Pulmonary artery endothelial cell (primary cell): ENCODE data around the gene TRIM37. TPM values are rescaled to one million over a fixed set of nuclear protein-coding genes. Genes with fewer than 3 reads are reported as not detected.

Experiments used
- DNase-seq: peaks from one replicate; pipeline ENCODE4 v3.0.0-alpha.2; 2011; ENCODE audit warnings: low read depth, low spot score
- total RNA-seq: library from RNA; depleted of rRNA; stranded (reverse); fragments of >200 nt; gene quantifications from 2 replicates; pipeline ENCODE4 v1.2.3, GENCODE V29; 2014

Gene TRIM37
- total RNA-seq, 1 donor from 2014 or later = 58.8 TPM

- no peak for DNase-seq
Observed at GRCh38 chr17:59037960-59038359, 68.7 kb downstream of the TRIM37 start.

DNA sequence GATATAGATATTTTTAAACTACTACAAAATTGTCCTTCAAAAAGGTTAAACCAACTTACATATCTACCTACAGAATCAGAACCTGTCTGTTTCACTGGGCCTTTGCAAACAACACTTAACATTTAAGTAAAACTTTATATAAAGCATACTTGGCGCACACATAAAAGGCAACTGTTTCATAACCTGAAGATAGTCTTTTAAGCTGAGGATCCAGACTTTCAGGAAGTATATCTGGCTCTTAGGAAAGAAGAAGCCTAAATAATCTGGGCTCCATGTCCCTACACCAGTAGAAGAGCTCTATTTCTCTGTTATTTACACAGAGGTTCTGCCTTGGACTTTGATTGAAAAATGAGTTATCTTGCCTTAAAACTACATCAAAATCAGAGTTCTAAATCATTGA, 75.9 kb downstream of the TRIM37 start:
- DNase-seq = no peak

GRCh38 chr17:59028328-59028727, 78.4 kb downstream of the TRIM37 start:
- DNase-seq = no peak

- no peak for DNase-seq
Observed at GRCh38 chr17:59027750-59028149, 78.9 kb downstream of the TRIM37 start.

- no peak for DNase-seq
Observed at GRCh38 chr17:59026176-59026939, 80.3 kb downstream of the TRIM37 start.

- DNase-seq = no peak
Observed at GRCh38 chr17:59024916-59025315, 81.8 kb downstream of the TRIM37 start.

- DNase-seq = no peak
Observed at GRCh38 chr17:59018019-59018418, 88.7 kb downstream of the TRIM37 start.

DNA sequence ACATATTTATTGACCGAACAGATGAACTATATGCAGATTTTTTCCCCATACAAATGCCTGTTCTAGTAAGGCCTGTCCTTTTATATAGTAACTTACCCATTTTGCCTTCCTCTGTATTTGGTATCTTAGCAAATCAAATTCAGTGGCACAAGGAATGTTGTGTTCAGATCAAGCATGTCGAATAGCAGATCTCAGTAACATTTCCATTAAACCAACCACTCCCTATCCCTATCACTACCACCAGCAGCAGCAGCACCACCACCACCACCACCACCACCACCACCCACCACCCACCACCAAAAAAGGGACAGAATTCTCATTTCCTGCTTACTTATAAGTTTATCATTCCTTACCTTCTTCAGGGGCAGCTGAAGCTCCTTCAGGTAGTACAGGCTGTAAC, 94.7 kb downstream of the TRIM37 start:
- no peak for DNase-seq

- no peak for DNase-seq
Observed at GRCh38 chr17:59010026-59010425, 96.7 kb downstream of the TRIM37 start.

- DNase-seq = no peak
Observed at GRCh38 chr17:59008737-59009136, 97.9 kb downstream of the TRIM37 start.

- DNase-seq = no peak
Observed at GRCh38 chr17:59007995-59008394, 98.7 kb downstream of the TRIM37 start.

DNA sequence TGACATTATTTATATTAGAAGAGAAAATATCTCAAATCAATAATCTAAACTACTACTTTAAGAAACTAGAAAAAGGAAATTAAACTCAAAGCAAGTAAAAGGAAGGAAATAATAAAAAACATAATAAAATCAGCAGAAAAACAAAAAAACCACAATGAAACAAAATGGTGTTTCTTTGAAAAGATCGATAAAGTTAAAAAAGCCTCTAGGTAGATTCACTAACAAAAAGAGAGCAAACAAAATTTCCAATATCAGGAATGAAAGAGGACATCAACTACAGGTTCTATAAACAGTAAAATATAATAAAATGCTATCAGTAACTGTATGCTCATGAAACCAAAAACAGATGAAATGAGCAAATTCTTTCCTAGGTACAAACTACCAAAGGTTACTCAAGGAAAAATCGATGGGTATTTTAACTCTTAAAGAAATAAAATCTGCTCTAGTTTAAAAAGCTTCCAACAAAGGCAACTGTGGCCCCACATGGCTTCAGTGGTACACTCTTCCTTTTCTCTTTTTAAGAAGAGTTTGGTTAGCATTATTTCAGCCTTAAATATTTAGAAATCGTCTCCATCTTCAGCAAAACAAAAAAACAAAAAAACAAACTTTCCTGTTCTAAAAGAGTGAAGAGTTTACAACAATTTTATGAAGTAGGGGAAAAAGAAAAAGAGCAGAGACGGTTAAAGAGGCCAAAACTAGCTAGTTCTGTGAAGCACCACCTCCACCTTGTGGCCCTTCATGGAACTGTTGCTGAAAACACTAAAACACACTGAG, 102.2 kb downstream of the TRIM37 start:
- peak; percentile 13 for DNase-seq

- no peak for DNase-seq
Observed at GRCh38 chr17:59003860-59004259, 102.8 kb downstream of the TRIM37 start.

DNA sequence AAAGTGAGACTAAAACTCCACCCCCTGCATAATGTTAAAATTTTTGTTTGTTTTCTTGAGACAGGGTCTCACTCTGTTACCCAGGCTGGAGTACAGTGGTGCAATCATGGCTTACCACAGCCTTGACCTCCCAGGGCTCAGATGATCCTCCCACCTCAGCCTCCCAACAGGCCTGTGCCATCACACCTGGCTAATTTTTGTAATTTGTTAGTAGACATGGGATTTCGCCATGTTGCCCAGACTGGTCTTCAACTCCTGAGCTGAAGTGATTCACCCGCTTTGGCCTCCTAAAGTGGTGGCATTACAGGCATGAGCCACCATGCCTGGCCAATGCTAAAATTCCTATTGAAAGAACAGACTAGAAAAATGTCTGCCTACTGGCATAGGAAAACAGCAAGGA, 103.8 kb downstream of the TRIM37 start:
- no peak for DNase-seq

DNA sequence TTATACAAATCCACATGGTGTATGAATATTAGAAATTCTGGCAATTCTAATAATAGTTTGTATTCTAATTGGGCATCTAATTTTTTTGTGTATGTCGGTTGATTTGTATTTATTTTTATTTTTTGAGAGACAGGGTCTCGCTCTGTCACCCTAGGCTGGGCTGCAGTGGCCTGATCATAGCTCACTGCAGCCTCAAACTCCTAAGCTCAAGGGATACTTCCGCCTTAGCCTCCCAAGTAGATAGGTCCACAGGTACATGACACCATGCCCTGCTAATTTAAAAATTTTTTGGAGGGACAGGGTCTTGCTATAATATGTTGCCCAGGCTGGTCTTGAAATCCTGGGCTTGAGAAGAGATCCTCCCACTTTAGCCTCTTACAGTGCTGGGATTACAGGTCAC, 104.6 kb downstream of the TRIM37 start:
- DNase-seq = no peak

DNA sequence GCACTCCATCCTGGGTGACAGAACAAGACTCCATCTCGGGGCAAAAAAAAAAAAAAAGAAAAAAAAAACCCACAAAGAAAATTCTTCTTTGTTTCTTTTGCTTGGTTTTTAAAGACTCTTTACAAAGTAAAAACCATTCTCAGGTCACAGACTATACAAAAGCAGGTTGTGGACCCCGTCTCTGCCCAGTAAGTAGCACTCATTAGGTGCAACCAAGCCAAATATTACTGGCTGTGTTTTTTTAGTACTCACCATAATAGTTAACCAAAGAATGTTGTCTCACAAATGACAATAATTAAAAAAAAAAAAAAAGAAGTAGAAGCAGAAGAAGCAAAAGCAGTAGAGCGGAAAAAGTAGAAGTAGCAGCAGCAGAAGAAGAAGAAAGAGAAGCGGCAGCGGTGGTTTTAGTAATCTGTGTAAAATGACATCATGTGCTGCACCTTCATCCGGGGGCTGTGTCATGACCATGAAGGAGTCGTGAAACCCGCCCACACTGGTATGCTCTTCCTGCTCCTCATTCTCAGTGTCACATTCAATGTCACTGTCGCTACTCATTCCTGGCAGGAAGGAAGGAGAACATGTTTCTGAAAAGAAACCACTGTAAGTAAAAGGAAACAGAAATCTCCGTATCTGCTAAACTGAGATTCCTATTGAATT, 105.4 kb downstream of the TRIM37 start:
- DNase-seq = peak; percentile 55

- DNase-seq = no peak
Observed at GRCh38 chr17:59000022-59000421, 106.7 kb downstream of the TRIM37 start.

DNA sequence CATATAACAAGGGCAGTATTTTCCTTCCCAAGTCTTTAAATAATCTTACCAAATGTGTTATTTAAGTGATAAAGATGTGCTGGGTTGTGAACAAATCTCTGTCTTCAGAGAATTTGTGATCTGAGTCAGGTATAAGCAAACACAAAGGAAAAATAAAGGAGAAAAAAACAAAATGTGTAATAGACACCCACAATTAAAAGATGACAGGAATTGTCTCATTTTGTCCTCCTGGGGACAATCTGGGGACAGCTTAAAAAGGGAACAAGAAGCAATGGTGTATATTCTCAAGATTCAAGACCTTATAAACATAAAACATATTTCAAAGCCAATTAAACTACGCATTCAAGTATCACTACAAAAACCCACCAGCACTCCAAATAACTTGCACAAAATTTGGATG, 107.2 kb downstream of the TRIM37 start:
- no peak for DNase-seq

GRCh38 chr17:58998871-58999270, 107.8 kb downstream of the TRIM37 start:
- no peak for DNase-seq

GRCh38 chr17:58997756-58998553, 108.7 kb downstream of the TRIM37 start:
- no peak for DNase-seq

DNA sequence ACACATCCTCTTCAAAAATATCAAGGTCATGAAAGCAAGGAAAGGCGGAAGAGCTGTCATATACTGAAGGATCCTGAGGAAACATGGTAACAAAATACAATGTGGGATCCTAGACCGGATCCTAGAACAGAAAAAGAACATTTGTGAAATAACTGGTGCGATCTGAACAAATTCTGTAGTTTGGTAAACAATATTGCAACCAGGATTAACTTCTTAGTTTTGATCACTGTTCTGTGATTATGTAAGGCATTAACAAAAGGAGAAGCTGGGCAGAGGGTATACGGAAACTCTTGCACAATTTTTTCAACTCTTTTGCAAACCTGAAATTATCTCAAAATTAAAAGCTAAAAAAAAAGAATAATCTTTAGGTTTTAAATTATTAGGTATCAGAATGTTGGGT, 109.7 kb downstream of the TRIM37 start:
- DNase-seq = no peak
